Ovary (tissue), 9 donors: ENCODE measurements around the gene SLC43A1. TPM values are rescaled to one million over a fixed set of nuclear protein-coding genes. Genes with fewer than 3 reads are reported as not detected.
A peak's percentile ranks its signal among the peaks of the same experiment; 100 is the strongest.
"Not testable (repeated sequence)": the region's sequence is repeated elsewhere in the genome, so short reads cannot be mapped to it uniquely, and the experiment has no call there.

Experiments
- DNase-seq, 5 donors: peaks; one replicate each; pipeline ENCODE4 v3.0.0-alpha.2; 2019 to 2020
- H3K27ac ChIP-seq, 2 donors: fragments of 200-600 bp; one replicate each; pipeline versions ENCODE4 v1.5.1 to v1.8.0; 2019 to 2022
- H3K27me3 ChIP-seq: fragments of 200-600 bp; one replicate; pipeline ENCODE4 v1.8.0; 2022
- H3K36me3 ChIP-seq: fragments of 200-600 bp; sonication (generic); one replicate; pipeline ENCODE4 v1.5.1; 2019
- H3K4me1 ChIP-seq: one replicate; pipeline ENCODE4 v1.8.1; 2013; ENCODE audit warnings: mild to moderate bottlenecking, moderate library complexity; ENCODE audit not compliant: insufficient read depth
- H3K4me3 ChIP-seq: fragments of 200-600 bp; sonication (generic); one replicate; pipeline ENCODE4 v1.5.1; 2017
- H3K9me3 ChIP-seq, 2 donors: fragments of 200-600 bp in 1 of 2; sonication (generic) in 1 of 2; one replicate each; pipeline versions ENCODE4 v1.5.1 to v1.8.1; 2013 to 2019; ENCODE audit warnings: mild to moderate bottlenecking in 1 of 2, moderate library complexity in 1 of 2
- CTCF ChIP-seq, 3 donors: fragments of 450-650 bp in 2 of 3; fragments of 200-600 bp in 1 of 3; IDR thresholded peaks; one replicate each; pipeline versions ENCODE4 v1.5.1 to v1.8.0; 2016 to 2022; ENCODE audit warnings: antibody characterized with exemption in 3 of 3, mild to moderate bottlenecking in 1 of 3
- EP300 ChIP-seq: sonication (generic); formaldehyde crosslinking; IDR thresholded peaks from one replicate; pipeline ENCODE4 v1.6.1; 2017; ENCODE audit warnings: antibody characterized with exemption
- POLR2A ChIP-seq: fragments of 450-650 bp; IDR thresholded peaks from one replicate; pipeline ENCODE4 v1.6.1; 2017; ENCODE audit warnings: antibody characterized with exemption, mild to moderate bottlenecking, moderate library complexity
- WGBS, 3 donors: extraction: QIAGEN DNeasy Blood & Tissue Kit in 1 of 3; methylation state at CpG; one replicate each; pipeline versions ENCODE4 v1.1.5 to v1.1.7; 2013 to 2017; 5-methylcytosine and 5-hydroxymethylcytosine counted together
- intact Hi-C, 4 donors: fragments of 100-400 bp; cut with DNase I; formaldehyde crosslinking; loops; one replicate each; pipeline versions ENCODE4 v1.11.0 to v1.15.1; 2022 to 2023
- polyA plus RNA-seq, 2 donors: library from polyadenylated mRNA; stranded (reverse); fragments of 200-250 nt in 1 of 2; fragments of 350-450 nt in 1 of 2; fragmentation: Illumina TruSeq in 1 of 2; extraction: RNeasy Lipid Tissue Mini Kit (QIAGEN cat#74804) in 1 of 2; gene quantifications; one replicate each; pipeline ENCODE4 v1.2.3, GENCODE V29; 2013 to 2014
- total RNA-seq, 7 donors: library from RNA; depleted of rRNA in 2 of 7; stranded (reverse); fragments of >200 nt in 2 of 7; fragmentation: NEBNext Ultra II Directional in 3 of 7; extraction: Animal tissue kit (Norgen Biotek cat#: 25700) in 3 of 7; gene quantifications; one replicate each; pipeline versions ENCODE4 v1.1.0 to v1.2.4, GENCODE V29; 2016 to 2023
- donor health status: DM: no; HTN: no; CAD: no; lungs with moderate emphysema.
- donor health status: DM: no; HTN: no; CAD: no.
- donor health status: Bipolar disorder and iron deficiency.
- donor health status: DM: yes; HTN: yes; CAD: no.
- donor health status: DM: no; HTN: no; CAD: no.
- donor health status: DM: yes; HTN: yes; CAD: no.

SLC43A1 gene
- total and polyA plus RNA-seq, 9 donors = 11.5 to 30.4 (median 18.6) TPM

- H3K27me3 ChIP-seq = peaks cover 6% of the 10 kb centered on the region
- intact Hi-C loops = loop anchor here in 3 of 4 donors (5.0 to 10.0 kb wide), 4 partner anchors 68 to 1058 kb away; partner anchors contain the start of gene YPEL4 (in 1 of the 3)
- no peaks in the 10 kb centered on the region for H3K9me3 ChIP-seq
- 6 to 10% (median 8%) methylated on average over 19 of the region's 19 CpGs for WGBS, 3 donors
- DNase-seq = peak; percentile 84 to 94 (median 91)
- no peak overlapping the region for H3K27ac ChIP-seq
- H3K4me3 ChIP-seq = no peak overlapping the region
- H3K4me1 ChIP-seq = peaks cover 9% of the 10 kb centered on the region
- TF ChIP-seq CTCF (IDR thresholded peaks at IDR 0.05) (peak; percentile 93 to 98 (median 95)), POLR2A (no peak)
- H3K36me3 ChIP-seq = no peaks in the 10 kb centered on the region
Observed at GRCh38 chr11:57456960-57457642, 58.4 kb downstream of the SLC43A1 start.

GRCh38 chr11:57453543-57454177, 61.8 kb downstream of the SLC43A1 start:
- no peaks in the 10 kb centered on the region for H3K27me3 ChIP-seq
- no peaks in the 10 kb centered on the region for H3K9me3 ChIP-seq
- intact Hi-C loops = loop anchor here in 2 of 4 donors (10.0 kb wide), 3 partner anchors 71 to 1061 kb away; partner anchors contain the start of gene YPEL4 (in 1 of the 2)
- WGBS, 3 donors = 50 to 62% (median 53%) methylated on average over 2 of the region's 2 CpGs
- TF ChIP-seq POLR2A = no peak
- no peaks in the 10 kb centered on the region for H3K36me3 ChIP-seq
- H3K4me3 ChIP-seq = no peak overlapping the region
- H3K4me1 ChIP-seq = peaks cover 3% of the 10 kb centered on the region
- no peak for DNase-seq
- no peak overlapping the region for H3K27ac ChIP-seq

- Histone ChIP-seq H3K4me3 (no peak overlapping the region), H3K4me1 (no peaks in the 10 kb centered on the region), H3K36me3 (no peaks in the 10 kb centered on the region), H3K27ac (no peak overlapping the region), H3K9me3 (no peaks in the 10 kb centered on the region), H3K27me3 (no peaks in the 10 kb centered on the region)
- no peak for DNase-seq
- WGBS, 3 donors = 59 to 71% (median 59%) methylated on average over 1 of the region's 1 CpG
- intact Hi-C loops = no loop called here
- no peak for TF ChIP-seq CTCF (IDR thresholded peaks at IDR 0.05)
Observed at GRCh38 chr11:57446055-57446454, 69.4 kb downstream of the SLC43A1 start.

- H3K27me3 ChIP-seq, H3K27ac ChIP-seq, H3K36me3 ChIP-seq, intact Hi-C loops, H3K4me1 ChIP-seq, H3K9me3 ChIP-seq, H3K4me3 ChIP-seq, DNase-seq: not testable (repeated sequence)
- 55 to 69% (median 65%) methylated on average over 9 of the region's 9 CpGs for WGBS, 3 donors
Observed at GRCh38 chr11:57445122-57445394, 70.4 kb downstream of the SLC43A1 start.

GRCh38 chr11:57444362-57445121, 71.0 kb downstream of the SLC43A1 start:
- 52 to 60% (median 60%) methylated on average over 9 of the region's 9 CpGs for WGBS, 3 donors
- TF ChIP-seq POLR2A (no peak), EP300 (no peak), CTCF (IDR thresholded peaks at IDR 0.05) (no peak)
- no peak for DNase-seq
- intact Hi-C loops = no loop called here
- no peaks in the 10 kb centered on the region for H3K27me3 ChIP-seq
- no peaks in the 10 kb centered on the region for H3K4me1 ChIP-seq
- no peaks in the 10 kb centered on the region for H3K36me3 ChIP-seq
- no peak overlapping the region for H3K27ac ChIP-seq
- H3K4me3 ChIP-seq = no peak overlapping the region
- no peaks in the 10 kb centered on the region for H3K9me3 ChIP-seq
